Iris pigment epithelial cell (primary cell): ENCODE data around the gene SPSB4.

Experiments
- DNase-seq: peaks from one replicate; pipeline ENCODE4 v3.0.0-alpha.2; 2011; ENCODE audit warnings: low read depth

SPSB4 gene

GRCh38 chr3:141055136-141055535, 4.0 kb downstream of the SPSB4 start:
- DNase-seq, result no peak

GRCh38 chr3:141055536-141056445, 4.6 kb downstream of the SPSB4 start:
- DNase-seq, result no peak

GRCh38 chr3:141056751-141057171, 5.6 kb downstream of the SPSB4 start:
- no peak for DNase-seq

GRCh38 chr3:141057436-141057835, 6.3 kb downstream of the SPSB4 start:
- no peak for DNase-seq

- DNase-seq, result no peak
Measured at GRCh38 chr3:141057946-141058800, 7.0 kb downstream of the SPSB4 start.

GRCh38 chr3:141058996-141059395, 7.8 kb downstream of the SPSB4 start:
- no peak for DNase-seq

GRCh38 chr3:141059816-141060215, 8.7 kb downstream of the SPSB4 start:
- no peak for DNase-seq

- no peak for DNase-seq
Measured at GRCh38 chr3:141060327-141060726, 9.2 kb downstream of the SPSB4 start.

GRCh38 chr3:141063831-141064230, 12.7 kb downstream of the SPSB4 start:
- DNase-seq, result no peak

- DNase-seq, result no peak
Measured at GRCh38 chr3:141064255-141064926, 13.2 kb downstream of the SPSB4 start.

- no peak for DNase-seq
Measured at GRCh38 chr3:141065258-141065657, 14.1 kb downstream of the SPSB4 start.

GRCh38 chr3:141065841-141066805, 15.0 kb downstream of the SPSB4 start:
- DNase-seq, result no peak

GRCh38 chr3:141067206-141067974, 16.2 kb downstream of the SPSB4 start:
- no peak for DNase-seq

- no peak for DNase-seq
Measured at GRCh38 chr3:141070229-141070628, 19.1 kb downstream of the SPSB4 start.

- no peak for DNase-seq
Measured at GRCh38 chr3:141070727-141071357, 19.7 kb downstream of the SPSB4 start.

- no peak for DNase-seq
Measured at GRCh38 chr3:141071681-141072260, 20.6 kb downstream of the SPSB4 start.

- no peak for DNase-seq
Measured at GRCh38 chr3:141072950-141073349, 21.8 kb downstream of the SPSB4 start.

- no peak for DNase-seq
Measured at GRCh38 chr3:141073580-141073979, 22.4 kb downstream of the SPSB4 start.

GRCh38 chr3:141074529-141074928, 23.4 kb downstream of the SPSB4 start:
- no peak for DNase-seq
